H1 (cell line): Measurements from ENCODE around the gene ZNF689. TPM values are rescaled to one million over a fixed set of nuclear protein-coding genes. Genes with fewer than 3 reads are reported as not detected.

Experiments
- EP300 ChIP-seq, 2 experiments: IDR thresholded peaks; 1 replicate in 1 of 2; 2 replicates in 1 of 2; pipeline ENCODE4 v1.6.1; 2011 to 2012; ENCODE audit warnings: low read depth in 2 of 2, low read length in 2 of 2, mild to moderate bottlenecking in 2 of 2, borderline replicate concordance in 1 of 2, inconsistent platforms in 1 of 2, moderate library complexity in 1 of 2
- HDAC2 ChIP-seq, 2 experiments: fragments of 300-600 bp in 1 of 2; sonication (generic) in 1 of 2; IDR thresholded peaks; 2 replicates each; pipeline ENCODE4 v1.6.1; 2011 to 2012; ENCODE audit warnings: low read depth in 2 of 2, low read length in 2 of 2, mild to moderate bottlenecking in 2 of 2, moderate library complexity in 2 of 2, borderline replicate concordance in 1 of 2, inconsistent platforms in 1 of 2
- KDM1A ChIP-seq: fragments of 200-600, 300-600 bp; sonication (generic); IDR thresholded peaks from 2 replicates; pipeline ENCODE4 v1.7.1; 2016; ENCODE audit warnings: mild to moderate bottlenecking, low read length, borderline replicate concordance
- NANOG ChIP-seq: IDR thresholded peaks from 2 replicates; pipeline ENCODE4 v1.6.1; 2011; ENCODE audit warnings: low read length, low read depth, mild to moderate bottlenecking, inconsistent platforms; ENCODE audit not compliant: insufficient read depth, poor library complexity, severe bottlenecking
- RFX5 ChIP-seq: IDR thresholded peaks from 2 replicates; pipeline ENCODE4 v1.6.1; 2011; ENCODE audit warnings: low read depth, low read length, improper control_type of control experiment, borderline replicate concordance
- SRF ChIP-seq: IDR thresholded peaks from 2 replicates; pipeline ENCODE4 v1.6.1; 2011; ENCODE audit warnings: mild to moderate bottlenecking, low read depth, low read length, moderate library complexity
- TAF7 ChIP-seq: optimal IDR thresholded peaks from 2 replicates; pipeline ENCODE3; 2011; ENCODE audit warnings: low read depth, mild to moderate bottlenecking, inconsistent platforms, low read length, moderate library complexity, borderline replicate concordance
- TEAD4 ChIP-seq: IDR thresholded peaks from 2 replicates; pipeline ENCODE4 v1.6.1; 2012; ENCODE audit warnings: low read depth, low read length, inconsistent platforms, mixed read lengths
- polyA plus RNA-seq, 7 experiments: library from polyadenylated mRNA; depleted of rRNA in 3 of 7; stranded (reverse) in 5 of 7; unstranded in 2 of 7; fragments of >200 nt in 5 of 7; fragments of 200-250 nt in 2 of 7; gene quantifications; 1 replicate in 5 of 7; 2 replicates in 1 of 7; 4 replicates in 1 of 7; pipeline versions ENCODE4 v1.2.1 to v1.2.3, GENCODE V29; 2011 to 2013; ENCODE audit warnings: missing spikeins in 2 of 7, mixed read lengths in 2 of 7
- total RNA-seq: library from RNA; stranded (reverse); fragmentation: NEBNext Ultra II Directional; extraction: Animal tissue kit (Norgen Biotek cat#: 25700); gene quantifications from 2 replicates; pipeline ENCODE4 v1.2.1, GENCODE V29; 2021
- TF ChIP-seq, protein P1 (sequence below): fragments of 300-600 bp; sonication (generic); IDR thresholded peaks from 2 replicates; pipeline ENCODE4 v1.7.1; 2012; ENCODE audit warnings: low read length, moderate library complexity, mild to moderate bottlenecking, inconsistent platforms; ENCODE audit not compliant: insufficient replicate concordance

ZNF689 gene
- total and polyA plus RNA-seq, 2 of the 8 experiments (the other 6 are each of a cell fraction or from before 2014, with no cell fraction given), result 14.3 to 15.3 TPM

DNA sequence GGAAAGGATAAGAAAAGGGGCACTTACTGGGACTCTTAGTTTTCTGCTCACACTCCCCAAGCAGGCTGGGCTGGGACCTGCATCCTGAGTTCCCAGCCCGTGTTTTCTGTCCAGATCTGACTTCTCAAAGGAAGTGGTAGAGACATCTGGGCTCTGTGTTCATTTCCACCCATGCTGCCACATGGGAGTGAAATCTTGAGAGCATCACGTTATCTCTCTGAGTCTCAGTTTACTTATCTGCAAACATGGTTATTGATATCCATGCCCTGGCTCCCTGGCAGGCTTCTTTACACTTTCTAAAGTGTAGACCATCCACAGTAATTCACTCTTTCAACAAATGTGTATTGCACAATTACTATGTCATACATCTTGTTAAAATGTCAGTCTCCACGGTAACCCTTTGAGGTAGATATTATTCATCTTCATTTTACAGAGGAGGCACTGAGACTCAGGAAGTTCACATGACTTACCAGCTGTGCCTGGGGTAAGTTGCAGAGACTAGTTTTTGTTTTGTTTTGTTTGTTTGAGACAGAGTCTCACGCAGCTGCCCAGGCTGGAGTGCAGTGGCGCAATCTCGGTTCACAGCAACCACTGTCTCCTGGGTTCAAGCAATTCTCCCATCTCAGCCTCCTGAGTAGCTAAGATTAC is 42.1 kb downstream of the ZNF689 start (continued):
- TF ChIP-seq, protein P1, sequence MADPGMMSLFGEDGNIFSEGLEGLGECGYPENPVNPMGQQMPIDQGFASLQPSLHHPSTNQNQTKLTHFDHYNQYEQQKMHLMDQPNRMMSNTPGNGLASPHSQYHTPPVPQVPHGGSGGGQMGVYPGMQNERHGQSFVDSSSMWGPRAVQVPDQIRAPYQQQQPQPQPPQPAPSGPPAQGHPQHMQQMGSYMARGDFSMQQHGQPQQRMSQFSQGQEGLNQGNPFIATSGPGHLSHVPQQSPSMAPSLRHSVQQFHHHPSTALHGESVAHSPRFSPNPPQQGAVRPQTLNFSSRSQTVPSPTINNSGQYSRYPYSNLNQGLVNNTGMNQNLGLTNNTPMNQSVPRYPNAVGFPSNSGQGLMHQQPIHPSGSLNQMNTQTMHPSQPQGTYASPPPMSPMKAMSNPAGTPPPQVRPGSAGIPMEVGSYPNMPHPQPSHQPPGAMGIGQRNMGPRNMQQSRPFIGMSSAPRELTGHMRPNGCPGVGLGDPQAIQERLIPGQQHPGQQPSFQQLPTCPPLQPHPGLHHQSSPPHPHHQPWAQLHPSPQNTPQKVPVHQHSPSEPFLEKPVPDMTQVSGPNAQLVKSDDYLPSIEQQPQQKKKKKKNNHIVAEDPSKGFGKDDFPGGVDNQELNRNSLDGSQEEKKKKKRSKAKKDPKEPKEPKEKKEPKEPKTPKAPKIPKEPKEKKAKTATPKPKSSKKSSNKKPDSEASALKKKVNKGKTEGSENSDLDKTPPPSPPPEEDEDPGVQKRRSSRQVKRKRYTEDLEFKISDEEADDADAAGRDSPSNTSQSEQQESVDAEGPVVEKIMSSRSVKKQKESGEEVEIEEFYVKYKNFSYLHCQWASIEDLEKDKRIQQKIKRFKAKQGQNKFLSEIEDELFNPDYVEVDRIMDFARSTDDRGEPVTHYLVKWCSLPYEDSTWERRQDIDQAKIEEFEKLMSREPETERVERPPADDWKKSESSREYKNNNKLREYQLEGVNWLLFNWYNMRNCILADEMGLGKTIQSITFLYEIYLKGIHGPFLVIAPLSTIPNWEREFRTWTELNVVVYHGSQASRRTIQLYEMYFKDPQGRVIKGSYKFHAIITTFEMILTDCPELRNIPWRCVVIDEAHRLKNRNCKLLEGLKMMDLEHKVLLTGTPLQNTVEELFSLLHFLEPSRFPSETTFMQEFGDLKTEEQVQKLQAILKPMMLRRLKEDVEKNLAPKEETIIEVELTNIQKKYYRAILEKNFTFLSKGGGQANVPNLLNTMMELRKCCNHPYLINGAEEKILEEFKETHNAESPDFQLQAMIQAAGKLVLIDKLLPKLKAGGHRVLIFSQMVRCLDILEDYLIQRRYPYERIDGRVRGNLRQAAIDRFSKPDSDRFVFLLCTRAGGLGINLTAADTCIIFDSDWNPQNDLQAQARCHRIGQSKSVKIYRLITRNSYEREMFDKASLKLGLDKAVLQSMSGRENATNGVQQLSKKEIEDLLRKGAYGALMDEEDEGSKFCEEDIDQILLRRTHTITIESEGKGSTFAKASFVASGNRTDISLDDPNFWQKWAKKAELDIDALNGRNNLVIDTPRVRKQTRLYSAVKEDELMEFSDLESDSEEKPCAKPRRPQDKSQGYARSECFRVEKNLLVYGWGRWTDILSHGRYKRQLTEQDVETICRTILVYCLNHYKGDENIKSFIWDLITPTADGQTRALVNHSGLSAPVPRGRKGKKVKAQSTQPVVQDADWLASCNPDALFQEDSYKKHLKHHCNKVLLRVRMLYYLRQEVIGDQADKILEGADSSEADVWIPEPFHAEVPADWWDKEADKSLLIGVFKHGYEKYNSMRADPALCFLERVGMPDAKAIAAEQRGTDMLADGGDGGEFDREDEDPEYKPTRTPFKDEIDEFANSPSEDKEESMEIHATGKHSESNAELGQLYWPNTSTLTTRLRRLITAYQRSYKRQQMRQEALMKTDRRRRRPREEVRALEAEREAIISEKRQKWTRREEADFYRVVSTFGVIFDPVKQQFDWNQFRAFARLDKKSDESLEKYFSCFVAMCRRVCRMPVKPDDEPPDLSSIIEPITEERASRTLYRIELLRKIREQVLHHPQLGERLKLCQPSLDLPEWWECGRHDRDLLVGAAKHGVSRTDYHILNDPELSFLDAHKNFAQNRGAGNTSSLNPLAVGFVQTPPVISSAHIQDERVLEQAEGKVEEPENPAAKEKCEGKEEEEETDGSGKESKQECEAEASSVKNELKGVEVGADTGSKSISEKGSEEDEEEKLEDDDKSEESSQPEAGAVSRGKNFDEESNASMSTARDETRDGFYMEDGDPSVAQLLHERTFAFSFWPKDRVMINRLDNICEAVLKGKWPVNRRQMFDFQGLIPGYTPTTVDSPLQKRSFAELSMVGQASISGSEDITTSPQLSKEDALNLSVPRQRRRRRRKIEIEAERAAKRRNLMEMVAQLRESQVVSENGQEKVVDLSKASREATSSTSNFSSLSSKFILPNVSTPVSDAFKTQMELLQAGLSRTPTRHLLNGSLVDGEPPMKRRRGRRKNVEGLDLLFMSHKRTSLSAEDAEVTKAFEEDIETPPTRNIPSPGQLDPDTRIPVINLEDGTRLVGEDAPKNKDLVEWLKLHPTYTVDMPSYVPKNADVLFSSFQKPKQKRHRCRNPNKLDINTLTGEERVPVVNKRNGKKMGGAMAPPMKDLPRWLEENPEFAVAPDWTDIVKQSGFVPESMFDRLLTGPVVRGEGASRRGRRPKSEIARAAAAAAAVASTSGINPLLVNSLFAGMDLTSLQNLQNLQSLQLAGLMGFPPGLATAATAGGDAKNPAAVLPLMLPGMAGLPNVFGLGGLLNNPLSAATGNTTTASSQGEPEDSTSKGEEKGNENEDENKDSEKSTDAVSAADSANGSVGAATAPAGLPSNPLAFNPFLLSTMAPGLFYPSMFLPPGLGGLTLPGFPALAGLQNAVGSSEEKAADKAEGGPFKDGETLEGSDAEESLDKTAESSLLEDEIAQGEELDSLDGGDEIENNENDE, result no peak
- TF ChIP-seq HDAC2 (IDR thresholded peaks at IDR 0.05; ENCODE audit: borderline replicate concordance in 1 of 2, low read depth in 2 of 2, low read length in 2 of 2) (no peak), RFX5 (no peak), NANOG (no peak), TEAD4 (no peak), SRF (no peak), TAF7 (no peak), EP300 (IDR thresholded peaks at IDR 0.05; ENCODE audit: borderline replicate concordance in 1 of 2, low read depth in 2 of 2, low read length in 2 of 2) (no peak), KDM1A (no peak)
